Upper lobe of left lung (tissue), 4 donors: ENCODE results near the gene ANKFN1.

Experiments
- CTCF ChIP-seq, 6 experiments: fragments of 450-650 bp in 4 of 6; fragments of 200-600 bp in 2 of 6; sonication (generic) in 2 of 6; IDR thresholded peaks; one replicate each; pipeline ENCODE4 v1.5.1; 2016 to 2019; ENCODE audit warnings: antibody characterized with exemption in 6 of 6
- EP300 ChIP-seq, 4 donors: sonication (generic); formaldehyde crosslinking; IDR thresholded peaks; one replicate each; pipeline ENCODE4 v1.5.1; 2017; ENCODE audit warnings: antibody characterized with exemption in 4 of 4, control low read depth in 2 of 4
- POLR2A ChIP-seq, 4 donors: fragments of 450-650 bp; IDR thresholded peaks; one replicate each; pipeline ENCODE4 v1.5.1; 2016 to 2017; ENCODE audit warnings: antibody characterized with exemption in 4 of 4, mild to moderate bottlenecking in 2 of 4
- POLR2AphosphoS5 ChIP-seq, 2 donors: sonication (generic); formaldehyde crosslinking; IDR thresholded peaks; one replicate each; pipeline ENCODE4 v1.5.1; 2017; ENCODE audit warnings: antibody characterized with exemption in 2 of 2

GRCh38 chr17:56468840-56469239, 315.6 kb downstream of the ANKFN1 start:
- TF ChIP-seq CTCF (IDR thresholded peaks at IDR 0.05) (no peak), POLR2A (IDR thresholded peaks at IDR 0.05) (no peak), POLR2AphosphoS5 (IDR thresholded peaks at IDR 0.05) (no peak), EP300 (IDR thresholded peaks at IDR 0.05) (no peak)
